Endodermal cell (in vitro differentiated cells): ENCODE data around the gene TBC1D32. TPM values are rescaled to one million over a fixed set of nuclear protein-coding genes. Genes with fewer than 3 reads are reported as not detected.

Source experiments
- DNase-seq: peaks from one replicate; pipeline ENCODE4 v3.0.0-alpha.2; 2017
- H3K27ac ChIP-seq: 2 replicates; pipeline ENCODE4 v1.5.1; 2013; ENCODE audit warnings: mild to moderate bottlenecking, low read depth, low read length, moderate library complexity
- H3K27me3 ChIP-seq: 2 replicates; pipeline ENCODE4 v1.6.1; 2013; ENCODE audit warnings: mild to moderate bottlenecking, low read length, moderate library complexity; ENCODE audit not compliant: insufficient read depth, control insufficient read depth, poor library complexity, severe bottlenecking
- H3K36me3 ChIP-seq: 2 replicates; pipeline ENCODE4 v1.7.0; 2013; ENCODE audit warnings: mild to moderate bottlenecking, low read length, moderate library complexity; ENCODE audit not compliant: control insufficient read depth, insufficient read depth
- H3K4me1 ChIP-seq: one replicate; pipeline ENCODE4 v1.7.0; 2013; ENCODE audit warnings: low read length; ENCODE audit not compliant: control insufficient read depth, insufficient read depth
- H3K4me3 ChIP-seq: 2 replicates; pipeline ENCODE4 v1.5.1; 2013; ENCODE audit warnings: mild to moderate bottlenecking, low read length, moderate library complexity
- H3K9ac ChIP-seq: 2 replicates; pipeline ENCODE4 v1.6.1; 2013; ENCODE audit warnings: mild to moderate bottlenecking, low read length, moderate library complexity; ENCODE audit not compliant: poor library complexity, severe bottlenecking; ENCODE audit errors: extremely low read depth
- H3K9me3 ChIP-seq: 2 replicates; pipeline ENCODE4 v1.6.1; 2013; ENCODE audit warnings: mild to moderate bottlenecking, low read length, moderate library complexity; ENCODE audit not compliant: control insufficient read depth
- H3K27ac Mint-ChIP-seq: 2 replicates; pipeline ENCODE4 v1.8.0; 2020; ENCODE audit warnings: mixed read lengths
- H3K27me3 Mint-ChIP-seq: 2 replicates; pipeline ENCODE4 v1.8.0; 2021; ENCODE audit warnings: mild to moderate bottlenecking, mixed read lengths; ENCODE audit not compliant: insufficient read depth
- H3K36me3 Mint-ChIP-seq: 2 replicates; pipeline ENCODE4 v1.8.0; 2020; ENCODE audit warnings: low read depth, mixed read lengths
- H3K4me1 Mint-ChIP-seq: 2 replicates; pipeline ENCODE4 v1.8.0; 2020; ENCODE audit warnings: mixed read lengths
- H3K4me3 Mint-ChIP-seq: 2 replicates; pipeline ENCODE4 v1.8.0; 2020; ENCODE audit warnings: mild to moderate bottlenecking, moderate library complexity, mixed read lengths
- H3K9me3 Mint-ChIP-seq: 2 replicates; pipeline ENCODE4 v1.8.0; 2020; ENCODE audit warnings: mild to moderate bottlenecking, mixed read lengths
- WGBS, 2 experiments: methylation state at CpG; one replicate each; pipeline versions ENCODE4 v1.1.5 to v1.1.7; 2013; ENCODE audit warnings: missing lambda C conversion rate in 2 of 2, mixed read lengths in 1 of 2; ENCODE audit not compliant: insufficient coverage in 1 of 2, insufficient read length in 1 of 2; 5-methylcytosine and 5-hydroxymethylcytosine counted together
- total RNA-seq, 2 donors: library from RNA; stranded (reverse); fragmentation: NEBNext Ultra II Directional in 1 of 2; extraction: Animal tissue kit (Norgen Biotek cat#: 25700) in 1 of 2; gene quantifications; 2 replicates in 1 of 2; 3 replicates in 1 of 2; pipeline ENCODE4 v1.2.1, GENCODE V29; 2021
- TF ChIP-seq, protein P1 (sequence below): fragments of 200-600 bp; sonication (generic); conservative IDR thresholded peaks from 2 replicates; pipeline ENCODE4 v1.5.0; 2021; ENCODE audit warnings: antibody characterized with exemption, mild to moderate bottlenecking

Gene TBC1D32
- total RNA-seq, 2 donors from 2014 or later = 16.5 to 21.4 TPM

DNA sequence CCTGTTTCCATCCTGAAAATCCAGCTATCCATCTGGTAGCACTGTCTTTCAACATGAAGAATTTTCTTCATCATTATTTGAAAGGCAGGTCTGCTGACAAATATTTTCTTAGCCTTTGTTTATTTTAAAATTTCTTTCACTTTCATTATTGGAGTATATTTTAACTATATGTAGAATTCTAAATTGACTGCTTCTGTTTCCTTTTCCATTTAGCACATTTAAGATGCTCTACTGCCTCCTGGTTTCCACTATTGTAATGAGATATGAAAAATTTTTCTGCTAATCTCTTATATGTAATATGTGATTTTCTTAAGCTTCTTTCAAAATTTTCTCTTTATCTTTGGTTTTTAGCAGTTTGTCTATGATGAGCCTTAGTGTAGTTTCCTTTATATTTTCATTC is 97.3 kb downstream of the TBC1D32 start:
- Histone ChIP-seq H3K4me3 (no peak overlapping the region), H3K9me3 (no peaks in the 10 kb centered on the region), H3K27me3 (no peaks in the 10 kb centered on the region), H3K4me1 (no peaks in the 10 kb centered on the region), H3K27ac (no peak overlapping the region), H3K36me3 (peaks cover 1% of the 10 kb centered on the region), H3K9ac (no peak overlapping the region)
- H3K4me1 Mint-ChIP-seq = peaks cover 2% of the 10 kb centered on the region
- no peaks in the 10 kb centered on the region for H3K27me3 Mint-ChIP-seq
- H3K9me3 Mint-ChIP-seq = no peaks in the 10 kb centered on the region
- TF ChIP-seq, protein P1, sequence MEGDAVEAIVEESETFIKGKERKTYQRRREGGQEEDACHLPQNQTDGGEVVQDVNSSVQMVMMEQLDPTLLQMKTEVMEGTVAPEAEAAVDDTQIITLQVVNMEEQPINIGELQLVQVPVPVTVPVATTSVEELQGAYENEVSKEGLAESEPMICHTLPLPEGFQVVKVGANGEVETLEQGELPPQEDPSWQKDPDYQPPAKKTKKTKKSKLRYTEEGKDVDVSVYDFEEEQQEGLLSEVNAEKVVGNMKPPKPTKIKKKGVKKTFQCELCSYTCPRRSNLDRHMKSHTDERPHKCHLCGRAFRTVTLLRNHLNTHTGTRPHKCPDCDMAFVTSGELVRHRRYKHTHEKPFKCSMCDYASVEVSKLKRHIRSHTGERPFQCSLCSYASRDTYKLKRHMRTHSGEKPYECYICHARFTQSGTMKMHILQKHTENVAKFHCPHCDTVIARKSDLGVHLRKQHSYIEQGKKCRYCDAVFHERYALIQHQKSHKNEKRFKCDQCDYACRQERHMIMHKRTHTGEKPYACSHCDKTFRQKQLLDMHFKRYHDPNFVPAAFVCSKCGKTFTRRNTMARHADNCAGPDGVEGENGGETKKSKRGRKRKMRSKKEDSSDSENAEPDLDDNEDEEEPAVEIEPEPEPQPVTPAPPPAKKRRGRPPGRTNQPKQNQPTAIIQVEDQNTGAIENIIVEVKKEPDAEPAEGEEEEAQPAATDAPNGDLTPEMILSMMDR = no peak
- peaks cover 16% of the 10 kb centered on the region for H3K36me3 Mint-ChIP-seq
- DNase-seq = no peak
- no peak overlapping the region for H3K27ac Mint-ChIP-seq
- no peak overlapping the region for H3K4me3 Mint-ChIP-seq

DNA sequence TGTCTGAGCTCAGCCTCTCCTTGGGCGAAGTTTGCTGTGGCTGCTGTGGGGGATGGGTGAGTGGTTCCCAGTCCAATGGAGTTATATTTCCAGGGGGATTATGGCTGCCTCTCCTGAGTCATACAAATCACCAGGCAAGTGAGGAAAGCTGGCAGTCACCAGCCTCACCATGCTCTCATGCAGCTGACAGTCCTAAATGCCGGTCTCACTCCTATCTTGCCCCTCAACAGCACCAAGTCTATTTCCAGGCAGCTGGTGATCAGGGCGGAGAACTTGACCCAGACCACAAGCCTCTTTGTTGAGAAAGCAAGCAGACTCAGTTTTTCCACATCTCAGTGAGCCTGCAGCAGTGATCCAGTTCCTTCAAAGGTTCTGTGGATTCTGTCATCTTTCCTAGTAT is 98.9 kb downstream of the TBC1D32 start:
- no peaks in the 10 kb centered on the region for H3K9me3 ChIP-seq
- Mint-ChIP-seq H3K36me3 (peaks cover 21% of the 10 kb centered on the region), H3K27me3 (no peaks in the 10 kb centered on the region), H3K27ac (no peak overlapping the region), H3K4me1 (peaks cover 6% of the 10 kb centered on the region), H3K4me3 (no peak overlapping the region), H3K9me3 (peaks cover 1% of the 10 kb centered on the region)
- no peak overlapping the region for H3K27ac ChIP-seq
- no peak for DNase-seq
- H3K36me3 ChIP-seq = no peaks in the 10 kb centered on the region
- no peak overlapping the region for H3K9ac ChIP-seq
- no peak overlapping the region for H3K4me3 ChIP-seq
- no peaks in the 10 kb centered on the region for H3K27me3 ChIP-seq
- 90 to 94% methylated on average over 2 to 3 of the region's 3 CpGs for WGBS, 2 experiments
- no peaks in the 10 kb centered on the region for H3K4me1 ChIP-seq
- TF ChIP-seq, protein P1 = no peak

- H3K4me1 Mint-ChIP-seq = no peaks in the 10 kb centered on the region
- 72 to 89% methylated on average over 2 of the region's 2 CpGs for WGBS, 2 experiments
- no peaks in the 10 kb centered on the region for H3K9me3 Mint-ChIP-seq
- no peak overlapping the region for H3K4me3 Mint-ChIP-seq
- no peaks in the 10 kb centered on the region for H3K27me3 ChIP-seq
- H3K27ac Mint-ChIP-seq = no peak overlapping the region
- H3K9me3 ChIP-seq = no peaks in the 10 kb centered on the region
- DNase-seq = no peak
- H3K27me3 Mint-ChIP-seq = no peaks in the 10 kb centered on the region
- H3K4me1 ChIP-seq = no peaks in the 10 kb centered on the region
- TF ChIP-seq, protein P1 = no peak
- no peak overlapping the region for H3K9ac ChIP-seq
- peaks cover 7% of the 10 kb centered on the region for H3K36me3 Mint-ChIP-seq
- H3K27ac ChIP-seq = no peak overlapping the region
- H3K4me3 ChIP-seq = no peak overlapping the region
- no peaks in the 10 kb centered on the region for H3K36me3 ChIP-seq
Observed at GRCh38 chr6:121223930-121224329, 110.3 kb downstream of the TBC1D32 start.
